T-helper 2 cell (primary cell): Measurements from ENCODE around the gene IL32.
"Not testable (repeated sequence)": the region's sequence is repeated elsewhere in the genome, so short reads cannot be mapped to it uniquely, and the experiment has no call there.

Experiments
- DNase-seq, 5 experiments: peaks; one replicate each; pipeline versions ENCODE4 v3.0.0 to v3.0.0-alpha.2; 2012 to 2022

IL32 gene

GRCh38 chr16:3051494-3051893, 13.9 kb upstream of the IL32 start:
- DNase-seq = no peak

GRCh38 chr16:3052571-3053329, 12.7 kb upstream of the IL32 start:
- peak in 1 of 5 experiments; percentile 35 for DNase-seq

- peak in 1 of 5 experiments; percentile 58 for DNase-seq
Observed at GRCh38 chr16:3053330-3053710, 12.1 kb upstream of the IL32 start.

- peak in 1 of 5 experiments; percentile 89 for DNase-seq
Observed at GRCh38 chr16:3054965-3055733, 10.3 kb upstream of the IL32 start.

- not testable (repeated sequence) for DNase-seq
Observed at GRCh38 chr16:3055734-3056115, 9.7 kb upstream of the IL32 start.

GRCh38 chr16:3056336-3057180, 8.9 kb upstream of the IL32 start:
- peak in 1 of 5 experiments; percentile 39 for DNase-seq

GRCh38 chr16:3057181-3058138, 8.0 kb upstream of the IL32 start:
- peak in 1 of 5 experiments; percentile 73 for DNase-seq

GRCh38 chr16:3058139-3059030, 7.1 kb upstream of the IL32 start:
- peak in 2 of 5 experiments; percentile 41 to 77 for DNase-seq

- DNase-seq = peak; percentile 80 to 86 (median 81)
Observed at GRCh38 chr16:3059041-3059722, 6.3 kb upstream of the IL32 start.

- DNase-seq = no peak
Observed at GRCh38 chr16:3059723-3060242, 5.7 kb upstream of the IL32 start.

- DNase-seq = no peak
Observed at GRCh38 chr16:3060339-3061127, 4.9 kb upstream of the IL32 start.

GRCh38 chr16:3062553-3062952, 2.9 kb upstream of the IL32 start:
- no peak for DNase-seq

GRCh38 chr16:3063625-3064386, 1.6 kb upstream of the IL32 start:
- DNase-seq = no peak

GRCh38 chr16:3065742-3066439, 451 bp downstream of the IL32 start:
- peak in 1 of 5 experiments; percentile 47 for DNase-seq

GRCh38 chr16:3066440-3066748, 954 bp downstream of the IL32 start:
- peak in 1 of 5 experiments; percentile 40 for DNase-seq

- DNase-seq = peak in 1 of 5 experiments; percentile 69
Observed at GRCh38 chr16:3068487-3068886, 3.0 kb downstream of the IL32 start.

GRCh38 chr16:3069146-3069545, 3.7 kb downstream of the IL32 start:
- DNase-seq = not testable (repeated sequence)
